Muscle of back (tissue), 11 donors: ENCODE results near the gene CDK5R2. TPM values are rescaled to one million over a fixed set of nuclear protein-coding genes. Genes with fewer than 3 reads are reported as not detected.

Experiments
- DNase-seq, 3 donors: peaks; one replicate each; pipeline versions ENCODE4 v3.0.0 to v3.0.0-alpha.2; 2013
- polyA plus RNA-seq, 10 donors: library from polyadenylated mRNA; unstranded; fragments of 120-200 nt; gene quantifications; one replicate each; pipeline ENCODE4 v1.2.1, GENCODE V29; 2013; ENCODE audit not compliant: insufficient read length in 10 of 10

CDK5R2 gene
- polyA plus RNA-seq, 10 donors: 0.07 to 0.12 TPM; not detected in 8

- no peak for DNase-seq
These were observed 42.3 kb downstream of the CDK5R2 start for GRCh38 chr2:219001577-219002394.

- DNase-seq: no peak
These were observed 43.2 kb downstream of the CDK5R2 start for GRCh38 chr2:219002395-219003266.

DNA sequence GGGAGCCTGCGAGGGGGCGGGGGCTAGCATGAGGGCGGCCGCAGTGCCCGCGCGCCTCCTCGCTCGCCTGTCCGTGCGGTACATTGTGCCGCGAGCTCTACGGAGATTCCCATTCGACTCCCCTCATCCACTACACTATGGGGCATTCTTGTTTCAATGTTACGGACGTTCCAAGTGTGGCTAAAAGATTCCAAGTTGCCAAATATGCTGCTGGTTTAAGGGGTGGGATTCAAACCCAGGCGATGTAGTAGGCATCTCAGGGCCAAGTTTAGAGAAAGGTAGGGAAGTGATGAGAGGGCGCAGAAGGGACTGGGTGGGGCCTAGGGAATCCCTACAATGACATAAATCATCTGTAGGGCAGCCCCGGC lies 43.8 kb downstream of the CDK5R2 start:
- DNase-seq: no peak

GRCh38 chr2:219003979-219004378 lies 44.5 kb downstream of the CDK5R2 start:
- no peak for DNase-seq

GRCh38 chr2:219009294-219009693 lies 49.8 kb downstream of the CDK5R2 start:
- DNase-seq: no peak

DNA sequence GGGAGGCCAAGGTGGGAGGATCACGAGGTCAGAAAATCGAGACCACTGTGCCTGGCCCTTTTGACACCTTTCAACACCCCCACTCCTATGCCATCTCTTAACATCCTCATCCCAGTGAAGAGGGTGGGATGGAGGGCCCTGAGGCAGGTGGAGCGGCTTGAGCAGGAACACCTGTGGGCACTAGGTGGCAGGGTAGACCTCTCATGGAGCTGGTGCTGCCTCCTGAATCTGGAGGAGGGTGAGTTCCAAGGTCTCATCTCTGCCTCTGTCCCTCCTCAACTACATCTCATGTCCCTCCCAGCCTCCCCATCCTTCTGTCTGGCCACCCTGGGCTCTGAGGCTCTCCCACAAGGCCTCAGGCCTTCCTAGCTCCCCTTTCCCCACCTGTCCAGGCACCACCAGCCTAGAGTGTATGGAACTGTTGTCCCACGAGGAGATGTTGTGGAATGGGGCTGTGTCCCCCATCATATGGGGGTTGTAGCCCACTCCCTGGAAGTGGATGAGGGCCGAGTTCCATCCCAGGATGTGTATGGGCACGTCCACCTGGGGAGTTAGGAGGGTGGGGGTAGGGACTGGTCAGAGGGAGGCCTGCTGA lies 50.8 kb downstream of the CDK5R2 start:
- no peak for DNase-seq

DNA sequence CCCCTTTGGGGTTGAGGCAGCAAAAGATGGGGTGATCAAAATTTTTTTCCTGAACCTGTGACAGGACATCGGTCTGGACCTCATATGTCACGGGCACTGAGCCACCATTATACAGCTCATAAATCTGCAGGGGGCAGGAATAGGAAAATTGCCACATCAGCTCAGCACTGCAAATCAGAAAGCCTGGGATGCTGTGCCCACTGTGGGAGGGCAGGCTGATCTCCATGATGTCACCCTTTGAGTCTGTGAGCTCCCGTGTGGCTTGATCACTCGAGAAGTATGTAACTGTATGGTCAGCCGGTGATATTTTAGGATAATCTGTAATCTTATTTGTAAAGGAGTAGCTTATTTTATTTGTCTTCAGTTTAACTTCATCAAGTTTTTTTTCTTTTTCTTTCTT lies 51.4 kb downstream of the CDK5R2 start:
- DNase-seq: no peak

Other genes with a start within 250 kb of the CDK5R2 start
- 10 to 100 TPM; 18.0 to 41.0 (median 24.0) TPM for gene TTLL4, start 248.8 kb upstream of the CDK5R2 start, polyA plus RNA-seq
- 10 to 100 TPM; 10.8 to 22.9 (median 19.0) TPM for gene CYP27A1, start 177.5 kb upstream of the CDK5R2 start, polyA plus RNA-seq
- gene PRKAG3, start 127.9 kb upstream of the CDK5R2 start, polyA plus RNA-seq: 10 to 100 TPM in 9 of 10 donors, 1 to 10 TPM in 1; 6.1 to 32.1 (median 24.6) TPM
- 1 to 10 TPM in 2 of 10 donors, under 1 TPM in 2, not detected in 6; 0.23 to 5.2 (median 1.5) TPM for gene WNT6, start 99.9 kb upstream of the CDK5R2 start, polyA plus RNA-seq
- gene WNT10A, start 78.8 kb upstream of the CDK5R2 start, polyA plus RNA-seq: 1 to 10 TPM in 2 of 10 donors, under 1 TPM in 5, not detected in 3; 0.08 to 4.1 (median 0.27) TPM
- under 1 TPM in 5 of 10 donors, not detected in 5; 0.07 to 0.48 (median 0.22) TPM for gene FEV, start 25.5 kb downstream of the CDK5R2 start, polyA plus RNA-seq
- gene CRYBA2, start 33.8 kb downstream of the CDK5R2 start, polyA plus RNA-seq: not detected
- not detected for gene CFAP65, start 81.8 kb downstream of the CDK5R2 start, polyA plus RNA-seq
- under 1 TPM in 2 of 10 donors, not detected in 8; 0.13 to 0.16 TPM for gene IHH, start 101.3 kb downstream of the CDK5R2 start, polyA plus RNA-seq
- gene NHEJ1, start 201.1 kb downstream of the CDK5R2 start, polyA plus RNA-seq: 10 to 100 TPM; 11.6 to 16.2 (median 14.1) TPM
- 1 to 10 TPM in 7 of 10 donors, under 1 TPM in 3; 0.57 to 2.3 (median 1.2) TPM for gene SLC23A3, start 210.4 kb downstream of the CDK5R2 start, polyA plus RNA-seq
- 10 to 100 TPM; 28.3 to 37.9 (median 34.8) TPM for gene CNPPD1, start 217.3 kb downstream of the CDK5R2 start, polyA plus RNA-seq
- gene RETREG2, start 218.6 kb downstream of the CDK5R2 start, polyA plus RNA-seq: 10 to 100 TPM; 38.3 to 56.9 (median 41.7) TPM
- 10 to 100 TPM; 16.3 to 29.9 (median 21.9) TPM for gene ZFAND2B, start 247.1 kb downstream of the CDK5R2 start, polyA plus RNA-seq